ENCODE data around the gene ZNF300.
"Not testable (repeated sequence)": the region's sequence is repeated elsewhere in the genome, so short reads cannot be mapped to it uniquely, and the experiment has no call there.

ZNF300 gene

GRCh38 chr5:150904479-150905311, at the start of gene ZNF300:
TSS of gene ZNF300 (minus strand) at chr5:150904980. CDS start at chr5:150903155, 1,825 bp downstream.
- peak; percentile 1 to 40 for DNase-seq (ENCODE audit: low read depth in 1 of 2, low spot score in 1 of 2)

- no peak for DNase-seq (ENCODE audit: low read depth in 1 of 2, low spot score in 1 of 2)
These were observed 43.8 kb upstream of the ZNF300 start for GRCh38 chr5:150948539-150948938.

- DNase-seq (ENCODE audit: low read depth in 1 of 2, low spot score in 1 of 2): no peak
These were observed 41.6 kb upstream of the ZNF300 start for GRCh38 chr5:150946351-150946905.

DNA sequence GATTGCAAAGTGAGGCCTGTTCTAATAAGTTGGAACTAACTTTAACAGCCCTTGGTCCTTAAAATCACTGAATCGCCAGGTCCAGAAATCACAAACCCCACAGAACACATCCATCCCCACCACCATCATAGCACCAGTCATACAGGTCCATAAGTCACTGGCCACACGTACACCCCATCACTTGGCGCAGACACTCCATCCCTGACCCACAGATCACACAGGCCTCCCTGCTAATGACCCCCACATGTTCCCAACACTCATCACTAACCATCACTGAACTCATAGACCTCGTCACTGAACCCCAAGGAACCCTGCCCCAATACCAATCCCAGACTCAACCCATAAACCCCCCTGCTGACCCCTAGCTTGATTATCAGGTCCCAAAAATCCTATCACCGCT, 41.2 kb upstream of the ZNF300 start:
- no peak for DNase-seq (ENCODE audit: low read depth in 1 of 2, low spot score in 1 of 2)

DNA sequence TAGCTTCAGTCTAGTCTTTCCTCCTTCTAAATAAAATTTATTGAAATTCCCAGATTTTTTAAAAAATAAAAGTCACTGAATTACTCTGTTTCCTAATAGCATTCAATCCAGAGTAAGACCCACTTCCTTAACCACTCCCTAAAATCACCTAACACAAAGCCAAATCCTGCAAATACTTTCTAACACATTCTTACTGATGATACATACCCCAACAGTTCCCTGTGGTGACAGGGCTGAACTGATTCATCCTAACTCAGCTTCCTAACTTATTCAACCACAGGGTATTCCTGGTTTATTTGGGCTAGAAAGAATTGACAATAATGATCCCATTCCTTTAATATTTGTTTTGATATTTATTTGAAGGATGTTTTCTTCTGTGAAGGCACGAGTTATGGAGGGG, 40.7 kb upstream of the ZNF300 start:
- DNase-seq (ENCODE audit: low read depth in 1 of 2, low spot score in 1 of 2): no peak

- no peak for DNase-seq (ENCODE audit: low read depth in 1 of 2, low spot score in 1 of 2)
These were observed 26.7 kb upstream of the ZNF300 start for GRCh38 chr5:150931368-150931965.

- DNase-seq (ENCODE audit: low read depth in 1 of 2, low spot score in 1 of 2): no peak
These were observed 13.8 kb upstream of the ZNF300 start for GRCh38 chr5:150918613-150919012.

DNA sequence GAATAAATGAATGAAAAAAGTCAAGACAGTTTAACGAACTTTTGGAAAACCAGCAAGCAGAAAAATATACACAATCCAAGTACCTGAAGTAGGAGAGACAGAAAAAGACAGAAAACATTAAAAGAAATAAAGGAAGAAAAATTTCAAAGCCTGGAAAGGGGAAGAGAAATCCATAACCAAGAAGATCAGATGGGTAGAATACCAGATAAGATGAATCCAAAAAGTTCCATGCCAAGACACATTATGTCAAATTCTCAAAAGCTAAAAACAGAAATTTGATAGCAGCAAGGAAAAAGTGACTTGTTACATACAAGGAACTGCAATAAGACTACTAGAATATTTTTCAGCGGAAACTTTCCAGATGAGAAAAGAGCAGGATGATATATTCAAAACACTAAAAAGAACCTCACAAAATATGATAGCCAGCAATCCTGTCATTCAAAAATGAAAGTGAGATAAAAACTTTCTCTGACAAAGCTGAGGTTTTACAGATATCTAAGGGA, 7.6 kb upstream of the ZNF300 start:
- DNase-seq (ENCODE audit: low read depth in 1 of 2, low spot score in 1 of 2): no peak

DNA sequence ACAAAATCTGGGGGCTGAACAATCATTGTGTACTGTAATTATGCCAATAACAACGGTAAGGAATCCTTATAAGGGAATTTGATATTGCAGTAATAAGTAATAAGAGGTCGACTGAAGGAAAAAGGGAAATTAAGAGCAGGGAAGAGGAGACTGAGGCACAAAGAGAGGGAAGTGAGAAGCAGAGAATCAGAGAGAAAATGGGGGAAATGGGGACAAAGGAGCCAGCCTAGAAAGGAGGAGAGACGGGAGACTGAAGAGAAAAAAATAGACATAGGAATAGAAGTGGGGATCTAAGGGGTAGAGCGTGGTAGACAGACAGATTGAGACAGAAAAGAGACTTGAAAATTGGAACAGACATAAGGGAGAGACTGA, 518 bp upstream of the ZNF300 start:
- no peak for DNase-seq (ENCODE audit: low read depth in 1 of 2, low spot score in 1 of 2)

DNA sequence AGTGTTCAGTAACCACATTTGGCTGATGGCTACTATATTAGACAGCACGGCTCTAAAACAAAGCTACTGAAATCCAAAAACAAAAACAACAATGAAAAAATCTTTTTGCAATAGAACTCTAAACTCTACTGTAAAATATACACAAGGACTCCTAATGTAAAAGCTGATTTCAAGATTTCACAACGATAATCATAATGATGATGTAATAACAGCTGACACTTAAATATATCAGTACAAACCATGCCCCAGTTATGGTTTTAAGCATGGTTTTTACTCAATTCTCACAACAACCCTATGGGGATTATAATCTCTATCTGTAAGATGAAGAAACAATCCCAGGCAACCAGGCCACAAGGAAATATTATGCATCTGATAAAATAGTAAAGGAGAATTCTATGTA, 3.3 kb downstream of the ZNF300 start:
- no peak for DNase-seq (ENCODE audit: low read depth in 1 of 2, low spot score in 1 of 2)

- DNase-seq (ENCODE audit: low read depth in 1 of 2, low spot score in 1 of 2): no peak
These were observed 9.1 kb downstream of the ZNF300 start for GRCh38 chr5:150895431-150896428.

DNA sequence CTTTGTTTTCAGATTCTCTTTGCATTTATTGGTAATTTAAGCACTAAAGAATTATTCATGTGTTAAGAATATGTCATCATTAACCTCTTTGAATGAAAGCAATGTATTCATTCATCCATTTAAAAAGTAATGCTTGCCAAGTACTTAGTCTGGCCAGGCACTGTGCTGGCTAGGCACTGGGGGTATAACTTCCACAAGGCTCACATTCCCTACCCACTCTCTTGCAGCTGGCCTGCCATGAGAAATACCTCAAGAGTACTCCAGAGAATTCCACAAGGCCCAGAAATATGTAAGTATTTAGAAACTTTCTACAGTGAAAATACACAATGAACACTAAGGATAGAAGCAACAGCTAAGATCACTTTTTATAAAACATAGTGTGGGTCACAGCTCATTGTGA, 25.4 kb downstream of the ZNF300 start:
- DNase-seq (ENCODE audit: low read depth in 1 of 2, low spot score in 1 of 2): no peak

GRCh38 chr5:150862070-150862469, 42.7 kb downstream of the ZNF300 start:
- DNase-seq (ENCODE audit: low read depth in 1 of 2, low spot score in 1 of 2): no peak

GRCh38 chr5:150860246-150860821, 44.4 kb downstream of the ZNF300 start:
- DNase-seq (ENCODE audit: low read depth in 1 of 2, low spot score in 1 of 2): no peak

- DNase-seq (ENCODE audit: low read depth in 1 of 2, low spot score in 1 of 2): not testable (repeated sequence)
These were observed 48.1 kb downstream of the ZNF300 start for GRCh38 chr5:150856700-150857099.

DNA sequence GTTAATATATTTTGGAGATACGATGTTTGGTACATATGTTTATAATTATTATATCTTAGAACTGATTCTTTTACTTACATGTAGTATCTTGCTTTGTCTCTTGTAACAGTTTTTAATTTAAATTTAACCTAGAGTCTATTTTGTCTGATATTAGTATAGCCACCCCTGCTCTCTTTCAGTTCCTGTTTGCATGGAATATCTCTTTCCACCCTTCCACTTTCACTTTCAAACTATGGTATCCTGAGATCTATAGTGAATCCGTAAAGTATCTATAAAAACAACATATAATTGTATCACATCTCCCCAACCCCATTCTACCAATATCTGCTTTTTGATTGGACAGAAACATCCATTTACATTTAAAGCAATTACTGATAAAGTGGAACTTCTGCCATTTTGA, 51.2 kb downstream of the ZNF300 start:
- no peak for DNase-seq (ENCODE audit: low read depth in 1 of 2, low spot score in 1 of 2)

DNA sequence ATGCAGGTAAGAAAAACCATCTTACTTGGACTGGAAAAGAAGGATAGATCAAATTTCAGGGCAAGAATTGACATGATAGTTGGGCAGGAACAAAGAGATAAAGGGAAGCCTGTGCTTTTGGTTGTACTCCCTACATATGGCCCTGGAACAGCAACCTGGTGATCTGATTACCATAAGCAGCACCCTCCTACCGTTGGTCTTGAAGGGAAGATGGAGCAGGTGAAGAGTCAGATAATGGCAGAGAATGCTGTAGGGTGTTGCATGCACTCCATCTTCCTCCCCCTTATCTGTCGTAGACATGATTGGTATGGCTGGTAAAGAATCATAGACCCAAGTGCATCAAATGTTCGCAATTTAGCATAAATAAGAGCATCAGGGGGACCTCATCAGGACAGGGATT, 53.7 kb downstream of the ZNF300 start:
- no peak for DNase-seq (ENCODE audit: low read depth in 1 of 2, low spot score in 1 of 2)

DNA sequence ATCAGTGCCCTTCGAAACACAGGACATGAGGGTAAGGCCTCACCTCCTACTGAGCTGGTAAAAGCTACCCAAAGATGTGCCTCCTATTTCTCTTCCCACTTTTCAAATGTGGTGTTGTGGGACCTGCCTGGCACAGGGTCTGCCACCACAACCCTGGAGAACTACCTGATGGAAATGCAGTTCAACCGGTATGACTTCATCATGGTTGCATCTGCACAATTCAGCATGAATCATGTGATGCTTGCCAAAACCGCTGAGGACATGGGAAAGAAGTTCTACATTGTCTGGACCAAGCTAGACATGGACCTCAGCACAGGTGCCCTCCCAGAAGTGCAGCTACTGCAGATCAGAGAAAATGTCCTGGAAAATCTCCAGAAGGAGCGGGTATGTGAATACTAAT, 56.5 kb downstream of the ZNF300 start:
- no peak for DNase-seq (ENCODE audit: low read depth in 1 of 2, low spot score in 1 of 2)

DNA sequence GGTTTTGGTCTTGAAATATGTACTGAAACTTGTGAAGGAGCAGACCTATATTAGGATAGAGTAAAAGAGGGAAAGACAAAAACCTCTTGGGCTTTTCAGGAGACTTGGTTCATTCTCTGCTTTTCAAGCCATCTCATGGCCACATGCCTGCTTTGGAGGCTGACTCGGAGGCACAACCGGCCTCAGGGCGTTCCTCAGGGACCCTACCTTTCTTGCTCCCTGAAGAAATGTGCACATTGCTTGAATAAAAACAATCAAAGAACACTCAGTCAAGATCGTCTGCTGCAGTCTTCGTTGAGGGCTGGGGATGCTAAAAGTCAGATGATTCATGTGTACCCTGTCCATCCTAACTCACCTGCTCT, 57.5 kb downstream of the ZNF300 start:
- no peak for DNase-seq (ENCODE audit: low read depth in 1 of 2, low spot score in 1 of 2)

GRCh38 chr5:150846654-150847333, 58.0 kb downstream of the ZNF300 start:
- DNase-seq (ENCODE audit: low read depth in 1 of 2, low spot score in 1 of 2): peak; percentile 22 to 60

All from activated CD4-positive, alpha-beta T cell treated with anti-CD3 and anti-CD28 coated beads, Interleukin-2, amount 50 U/mL, for 24 hours (primary cell).